ENCODE data around the gene RPL5.

Gene RPL5

DNA sequence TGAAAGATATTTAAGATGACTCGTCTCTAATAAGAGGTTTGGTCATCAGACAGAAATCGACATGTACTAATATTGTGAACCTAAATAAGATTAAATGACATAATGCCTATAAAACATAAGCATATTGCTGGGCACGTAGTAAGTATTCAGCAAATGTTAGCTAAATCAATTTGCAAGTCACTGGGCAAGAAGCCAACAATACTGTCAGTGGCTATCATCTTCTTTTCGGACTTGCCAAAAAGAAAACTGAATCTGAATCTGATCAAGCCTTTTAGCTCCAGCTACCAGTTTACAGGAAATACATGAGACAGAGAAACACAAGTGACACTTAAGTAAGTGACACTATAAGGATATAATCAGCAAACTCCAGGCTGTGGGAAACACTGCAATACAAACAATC is 46.0 kb downstream of the RPL5 start:
- ChIA-PET CTCF (interaction anchor here (1.4 to 5.4 kb wide), 3 partner anchors 19 to 116 kb away, joined by 3 to 40 read pairs (median 13); no protein-coding TSS in a partner anchor), POLR2A (no interaction called here)
- Histone ChIP-seq H3K27ac (ENCODE audit: extremely low read depth, low read depth, low read length) (no peak overlapping the region), H3K9me3 (ENCODE audit: control insufficient read depth, insufficient read depth, low read depth, low read length) (no peaks in the 10 kb centered on the region), H3K36me3 (ENCODE audit: control insufficient read depth in 2 of 2, insufficient read depth in 1 of 2, low read length in 2 of 2) (peaks cover 0 to 10% of the 10 kb centered on the region in 2 experiments; a peak in 2 of 3 replicates), H3K4me3 (ENCODE audit: low read depth, low read length) (no peak overlapping the region), H3K4me1 (ENCODE audit: control insufficient read depth, insufficient read depth, low read length) (0 out of 2 replicates have a peak, but pooled peaks cover 9% of the 10 kb centered on the region)
- TF ChIP-seq ZBTB21 (tag by site-specific recombination; IDR thresholded peaks at IDR 0.05): no peak
- TF ChIP-seq SP7 (tag by site-specific recombination; IDR thresholded peaks at IDR 0.05): 0 out of 2 replicates have a peak, but pooled peaks have one; percentile 8
- TF ChIP-seq ZNF274 (IDR thresholded peaks at IDR 0.05; ENCODE audit: low read length): no peak
- no peak for TF ChIP-seq ZNF274 (tag by site-specific recombination; IDR thresholded peaks at IDR 0.05; ENCODE audit: borderline replicate concordance)
- TF ChIP-seq ZBTB6 (tag by site-specific recombination; IDR thresholded peaks at IDR 0.05): no peak
- no peak for TF ChIP-seq GLI4 (tag by site-specific recombination; IDR thresholded peaks at IDR 0.05)
- TF ChIP-seq, protein P1, sequence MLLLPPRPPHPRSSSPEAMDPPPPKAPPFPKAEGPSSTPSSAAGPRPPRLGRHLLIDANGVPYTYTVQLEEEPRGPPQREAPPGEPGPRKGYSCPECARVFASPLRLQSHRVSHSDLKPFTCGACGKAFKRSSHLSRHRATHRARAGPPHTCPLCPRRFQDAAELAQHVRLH (tag by site-specific recombination; IDR thresholded peaks at IDR 0.05): no peak
- no peak for TF ChIP-seq KLF9 (tag by site-specific recombination; IDR thresholded peaks at IDR 0.05; ENCODE audit: low read depth)
- TF ChIP-seq, protein P2, sequence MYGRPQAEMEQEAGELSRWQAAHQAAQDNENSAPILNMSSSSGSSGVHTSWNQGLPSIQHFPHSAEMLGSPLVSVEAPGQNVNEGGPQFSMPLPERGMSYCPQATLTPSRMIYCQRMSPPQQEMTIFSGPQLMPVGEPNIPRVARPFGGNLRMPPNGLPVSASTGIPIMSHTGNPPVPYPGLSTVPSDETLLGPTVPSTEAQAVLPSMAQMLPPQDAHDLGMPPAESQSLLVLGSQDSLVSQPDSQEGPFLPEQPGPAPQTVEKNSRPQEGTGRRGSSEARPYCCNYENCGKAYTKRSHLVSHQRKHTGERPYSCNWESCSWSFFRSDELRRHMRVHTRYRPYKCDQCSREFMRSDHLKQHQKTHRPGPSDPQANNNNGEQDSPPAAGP (tag by site-specific recombination; IDR thresholded peaks at IDR 0.05): no peak
- TF ChIP-seq, protein P3, sequence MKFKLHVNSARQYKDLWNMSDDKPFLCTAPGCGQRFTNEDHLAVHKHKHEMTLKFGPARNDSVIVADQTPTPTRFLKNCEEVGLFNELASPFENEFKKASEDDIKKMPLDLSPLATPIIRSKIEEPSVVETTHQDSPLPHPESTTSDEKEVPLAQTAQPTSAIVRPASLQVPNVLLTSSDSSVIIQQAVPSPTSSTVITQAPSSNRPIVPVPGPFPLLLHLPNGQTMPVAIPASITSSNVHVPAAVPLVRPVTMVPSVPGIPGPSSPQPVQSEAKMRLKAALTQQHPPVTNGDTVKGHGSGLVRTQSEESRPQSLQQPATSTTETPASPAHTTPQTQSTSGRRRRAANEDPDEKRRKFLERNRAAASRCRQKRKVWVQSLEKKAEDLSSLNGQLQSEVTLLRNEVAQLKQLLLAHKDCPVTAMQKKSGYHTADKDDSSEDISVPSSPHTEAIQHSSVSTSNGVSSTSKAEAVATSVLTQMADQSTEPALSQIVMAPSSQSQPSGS (tag by site-specific recombination; IDR thresholded peaks at IDR 0.05; ENCODE audit: low read depth): peak; percentile 70; the same call in 1 of the 2 replicates
- no peak for TF ChIP-seq ZNF18 (tag by site-specific recombination; IDR thresholded peaks at IDR 0.05)
- no peak for TF ChIP-seq ZFP69B (tag by site-specific recombination; IDR thresholded peaks at IDR 0.05)
- no peak for TF ChIP-seq MZF1 (tag by site-specific recombination; IDR thresholded peaks at IDR 0.05; ENCODE audit: borderline replicate concordance)
- TF ChIP-seq ZNF132 (tag by site-specific recombination; IDR thresholded peaks at IDR 0.05; ENCODE audit: borderline replicate concordance): no peak
- TF ChIP-seq, protein P4, sequence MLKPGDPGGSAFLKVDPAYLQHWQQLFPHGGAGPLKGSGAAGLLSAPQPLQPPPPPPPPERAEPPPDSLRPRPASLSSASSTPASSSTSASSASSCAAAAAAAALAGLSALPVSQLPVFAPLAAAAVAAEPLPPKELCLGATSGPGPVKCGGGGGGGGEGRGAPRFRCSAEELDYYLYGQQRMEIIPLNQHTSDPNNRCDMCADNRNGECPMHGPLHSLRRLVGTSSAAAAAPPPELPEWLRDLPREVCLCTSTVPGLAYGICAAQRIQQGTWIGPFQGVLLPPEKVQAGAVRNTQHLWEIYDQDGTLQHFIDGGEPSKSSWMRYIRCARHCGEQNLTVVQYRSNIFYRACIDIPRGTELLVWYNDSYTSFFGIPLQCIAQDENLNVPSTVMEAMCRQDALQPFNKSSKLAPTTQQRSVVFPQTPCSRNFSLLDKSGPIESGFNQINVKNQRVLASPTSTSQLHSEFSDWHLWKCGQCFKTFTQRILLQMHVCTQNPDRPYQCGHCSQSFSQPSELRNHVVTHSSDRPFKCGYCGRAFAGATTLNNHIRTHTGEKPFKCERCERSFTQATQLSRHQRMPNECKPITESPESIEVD (tag by site-specific recombination; IDR thresholded peaks at IDR 0.05): peak; percentile 29
- 0 out of 2 replicates have a peak, but pooled peaks have one; percentile 40 for TF ChIP-seq ZEB2 (tag by site-specific recombination; IDR thresholded peaks at IDR 0.05)
- no peak for TF ChIP-seq ZNF514 (tag by site-specific recombination; IDR thresholded peaks at IDR 0.05)
- TF ChIP-seq GFI1B (tag by site-specific recombination; IDR thresholded peaks at IDR 0.05): no peak
- no peak for TF ChIP-seq SALL2 (tag by site-specific recombination; IDR thresholded peaks at IDR 0.05; ENCODE audit: borderline replicate concordance)
- no peak for TF ChIP-seq ZNF174 (tag by site-specific recombination; IDR thresholded peaks at IDR 0.05)
- TF ChIP-seq ZNF292 (tag by site-specific recombination; IDR thresholded peaks at IDR 0.05; ENCODE audit: borderline replicate concordance, low read depth): no peak
- no peak for TF ChIP-seq YY2 (tag by site-specific recombination; IDR thresholded peaks at IDR 0.05)
- TF ChIP-seq ZNF558 (tag by site-specific recombination; IDR thresholded peaks at IDR 0.05): 0 out of 2 replicates have a peak, but pooled peaks have one; percentile 31
